ENCODE results near the gene DNAJB8. TPM values are rescaled to one million over a fixed set of nuclear protein-coding genes. Genes with fewer than 3 reads are reported as not detected.

The DNAJB8 gene
- total and polyA plus RNA-seq, 2 donors (not counting 1 experiment from before 2014, with no cell fraction given) = not detected

DNA sequence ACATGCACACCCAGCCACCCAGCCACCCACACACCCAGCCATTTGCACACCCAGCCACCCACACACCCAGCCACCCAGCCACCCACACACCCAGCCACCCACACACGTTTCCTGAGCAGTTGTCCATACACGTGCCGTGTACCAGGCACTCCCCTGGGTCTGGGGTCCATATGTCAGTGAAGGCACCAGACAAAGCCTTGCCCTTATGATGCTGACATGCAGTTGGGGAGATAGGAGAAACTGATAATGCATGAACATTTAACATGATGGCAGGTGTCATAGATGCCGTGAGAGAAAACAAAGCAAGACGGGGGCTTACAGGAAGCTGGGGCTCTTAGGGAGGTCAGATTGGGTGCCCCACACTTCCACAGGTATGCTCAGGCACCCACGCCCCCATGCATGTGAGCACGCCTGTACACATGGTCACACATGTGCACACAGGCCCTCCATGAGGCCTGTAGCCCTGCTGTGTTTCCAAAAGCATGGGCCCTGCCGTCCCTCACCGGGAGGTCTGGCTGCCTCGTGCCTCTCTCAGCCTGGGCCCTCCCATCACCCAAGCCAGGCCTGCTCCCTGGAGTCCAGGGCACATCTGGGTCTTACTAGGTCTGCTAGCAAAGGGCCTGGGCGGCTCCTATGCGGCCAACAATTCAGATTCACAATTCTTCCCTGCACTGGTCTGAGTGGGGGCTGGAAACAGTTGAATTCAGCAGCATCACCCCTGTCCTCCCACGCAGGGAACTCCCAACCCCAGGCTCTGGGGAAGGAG, 3.6 kb upstream of the DNAJB8 start:
- no peak overlapping the region for H3K4me3 ChIP-seq (replicated peaks in 1 of 4; ENCODE audit: control extremely low read depth in 1 of 4, insufficient read depth in 1 of 4, low read depth in 3 of 4, low read length in 4 of 4)
- no peak for TF ChIP-seq EZH2 (IDR thresholded peaks at IDR 0.05; ENCODE audit: low read length, missing control alignments)
- TF ChIP-seq, protein P1, sequence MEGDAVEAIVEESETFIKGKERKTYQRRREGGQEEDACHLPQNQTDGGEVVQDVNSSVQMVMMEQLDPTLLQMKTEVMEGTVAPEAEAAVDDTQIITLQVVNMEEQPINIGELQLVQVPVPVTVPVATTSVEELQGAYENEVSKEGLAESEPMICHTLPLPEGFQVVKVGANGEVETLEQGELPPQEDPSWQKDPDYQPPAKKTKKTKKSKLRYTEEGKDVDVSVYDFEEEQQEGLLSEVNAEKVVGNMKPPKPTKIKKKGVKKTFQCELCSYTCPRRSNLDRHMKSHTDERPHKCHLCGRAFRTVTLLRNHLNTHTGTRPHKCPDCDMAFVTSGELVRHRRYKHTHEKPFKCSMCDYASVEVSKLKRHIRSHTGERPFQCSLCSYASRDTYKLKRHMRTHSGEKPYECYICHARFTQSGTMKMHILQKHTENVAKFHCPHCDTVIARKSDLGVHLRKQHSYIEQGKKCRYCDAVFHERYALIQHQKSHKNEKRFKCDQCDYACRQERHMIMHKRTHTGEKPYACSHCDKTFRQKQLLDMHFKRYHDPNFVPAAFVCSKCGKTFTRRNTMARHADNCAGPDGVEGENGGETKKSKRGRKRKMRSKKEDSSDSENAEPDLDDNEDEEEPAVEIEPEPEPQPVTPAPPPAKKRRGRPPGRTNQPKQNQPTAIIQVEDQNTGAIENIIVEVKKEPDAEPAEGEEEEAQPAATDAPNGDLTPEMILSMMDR (conservative IDR thresholded peaks at IDR 0.05 in 1 of 2, IDR thresholded peaks at IDR 0.05 in 1 of 2; ENCODE audit: low read depth in 1 of 2, low read length in 2 of 2) = no peak
- H3K9me3 ChIP-seq (ENCODE audit: control insufficient read depth, insufficient read depth, low read depth, low read length) = no peaks in the 10 kb centered on the region
- no peaks in the 10 kb centered on the region for H3K4me1 ChIP-seq (ENCODE audit: control insufficient read depth, extremely low read depth, insufficient read depth, low read length)
- H3K27ac ChIP-seq (ENCODE audit: insufficient read depth, low read length) = no peak overlapping the region
- H3K9ac ChIP-seq (ENCODE audit: insufficient read depth, low read length) = no peak overlapping the region
- no peak for DNase-seq (ENCODE audit: low read depth in 2 of 2)
- no peaks in the 10 kb centered on the region for H3K36me3 ChIP-seq (ENCODE audit: control insufficient read depth, insufficient read depth, low read length)
- H3K79me2 ChIP-seq (ENCODE audit: control insufficient read depth, insufficient read depth, low read length) = no peaks in the 10 kb centered on the region
- H2AFZ ChIP-seq (ENCODE audit: low read length) = no peak overlapping the region
- H3K27me3 ChIP-seq (ENCODE audit: control insufficient read depth, insufficient read depth, low read length) = peaks cover 37% of the 10 kb centered on the region
- no peaks in the 10 kb centered on the region for H4K20me1 ChIP-seq (ENCODE audit: control insufficient read depth, extremely low read depth, insufficient read depth, low read length)
- no peak overlapping the region for H3K4me2 ChIP-seq (ENCODE audit: extremely low read depth, insufficient read depth, low read length)

DNA sequence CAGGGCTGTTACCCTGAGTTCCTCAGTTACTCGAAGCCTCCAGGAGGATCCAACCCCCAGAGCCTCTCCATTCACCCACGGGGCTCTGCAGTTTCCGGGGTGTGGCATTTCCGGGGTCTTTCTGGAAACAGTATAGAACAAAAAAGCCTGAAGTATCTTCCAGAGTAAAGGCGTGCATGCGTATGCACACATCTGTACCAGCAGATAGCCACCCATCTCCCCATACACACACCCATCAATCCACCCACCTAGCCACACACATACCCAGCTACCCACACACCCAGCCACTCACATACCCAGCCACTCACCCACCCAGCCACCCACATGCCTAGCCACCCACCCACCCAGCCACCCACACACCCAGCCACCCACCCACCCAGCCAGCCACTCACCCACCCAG, 2.9 kb upstream of the DNAJB8 start:
- H3K27me3 ChIP-seq (ENCODE audit: control insufficient read depth, insufficient read depth, low read length) = peaks cover 35% of the 10 kb centered on the region
- H3K36me3 ChIP-seq (ENCODE audit: control insufficient read depth, insufficient read depth, low read length) = no peaks in the 10 kb centered on the region
- DNase-seq (ENCODE audit: low read depth in 2 of 2) = no peak
- H3K4me1 ChIP-seq (ENCODE audit: control insufficient read depth, extremely low read depth, insufficient read depth, low read length) = no peaks in the 10 kb centered on the region
- no peaks in the 10 kb centered on the region for H4K20me1 ChIP-seq (ENCODE audit: control insufficient read depth, extremely low read depth, insufficient read depth, low read length)
- no peak overlapping the region for H3K27ac ChIP-seq (ENCODE audit: insufficient read depth, low read length)
- H3K4me2 ChIP-seq (ENCODE audit: extremely low read depth, insufficient read depth, low read length) = no peak overlapping the region
- H3K4me3 ChIP-seq (replicated peaks in 1 of 4; ENCODE audit: control extremely low read depth in 1 of 4, insufficient read depth in 1 of 4, low read depth in 3 of 4, low read length in 4 of 4) = no peak overlapping the region
- H3K9me3 ChIP-seq (ENCODE audit: control insufficient read depth, insufficient read depth, low read depth, low read length) = no peaks in the 10 kb centered on the region
- H3K79me2 ChIP-seq (ENCODE audit: control insufficient read depth, insufficient read depth, low read length) = no peaks in the 10 kb centered on the region
- no peak overlapping the region for H3K9ac ChIP-seq (ENCODE audit: insufficient read depth, low read length)
- TF ChIP-seq, protein P1 (conservative IDR thresholded peaks at IDR 0.05 in 1 of 2, IDR thresholded peaks at IDR 0.05 in 1 of 2; ENCODE audit: low read depth in 1 of 2, low read length in 2 of 2) = no peak
- no peak for TF ChIP-seq EZH2 (IDR thresholded peaks at IDR 0.05; ENCODE audit: low read length, missing control alignments)
- no peak overlapping the region for H2AFZ ChIP-seq (ENCODE audit: low read length)

DNA sequence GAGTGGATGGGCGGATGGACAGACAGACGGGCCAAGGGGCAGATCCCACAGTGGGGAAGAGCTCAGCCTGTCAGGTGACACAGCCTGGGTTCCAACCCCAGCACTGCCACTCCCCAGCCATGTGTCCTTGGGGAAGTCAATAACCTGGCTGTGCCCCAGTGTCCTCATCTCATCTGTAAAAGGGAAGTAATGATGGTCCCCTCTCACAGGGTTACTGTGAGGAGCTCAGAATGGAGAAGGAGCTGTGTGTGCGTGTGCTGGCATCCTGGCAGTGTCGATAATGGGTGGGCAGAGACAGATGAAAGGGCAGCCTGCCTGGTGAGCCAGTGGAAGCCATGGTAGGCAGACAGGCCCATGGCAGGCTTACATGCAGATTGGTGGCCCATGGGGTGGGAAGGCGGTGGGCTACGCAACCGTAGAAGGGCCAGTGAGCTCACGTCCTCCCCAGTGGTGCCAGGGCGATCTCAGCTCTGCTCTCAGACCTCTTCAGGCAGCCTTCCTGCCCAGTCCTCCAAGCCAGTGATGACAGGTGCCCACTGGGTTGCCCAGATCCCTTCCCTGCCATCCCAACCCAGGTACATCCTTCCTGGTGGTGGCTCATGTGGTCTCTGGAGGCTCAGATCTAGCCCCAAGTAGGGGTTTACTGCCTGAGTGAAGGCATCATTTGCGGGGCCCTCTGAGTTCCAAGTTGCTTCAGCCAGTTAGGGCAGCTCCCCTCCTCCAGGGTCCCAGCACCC, 2.3 kb upstream of the DNAJB8 start:
- Histone ChIP-seq H3K27ac (ENCODE audit: insufficient read depth, low read length) (no peak overlapping the region), H2AFZ (ENCODE audit: low read length) (no peak overlapping the region), H3K9ac (ENCODE audit: insufficient read depth, low read length) (no peak overlapping the region), H3K4me1 (ENCODE audit: control insufficient read depth, extremely low read depth, insufficient read depth, low read length) (no peaks in the 10 kb centered on the region), H3K9me3 (ENCODE audit: control insufficient read depth, insufficient read depth, low read depth, low read length) (no peaks in the 10 kb centered on the region), H3K79me2 (ENCODE audit: control insufficient read depth, insufficient read depth, low read length) (no peaks in the 10 kb centered on the region), H3K27me3 (ENCODE audit: control insufficient read depth, insufficient read depth, low read length) (peaks cover 30% of the 10 kb centered on the region), H3K4me2 (ENCODE audit: extremely low read depth, insufficient read depth, low read length) (no peak overlapping the region), H3K36me3 (ENCODE audit: control insufficient read depth, insufficient read depth, low read length) (no peaks in the 10 kb centered on the region), H3K4me3 (replicated peaks in 1 of 4; ENCODE audit: control extremely low read depth in 1 of 4, insufficient read depth in 1 of 4, low read depth in 3 of 4, low read length in 4 of 4) (no peak overlapping the region), H4K20me1 (ENCODE audit: control insufficient read depth, extremely low read depth, insufficient read depth, low read length) (no peaks in the 10 kb centered on the region)
- TF ChIP-seq EZH2 (IDR thresholded peaks at IDR 0.05; ENCODE audit: low read length, missing control alignments) = no peak
- no peak for DNase-seq (ENCODE audit: low read depth in 2 of 2)

Data from fibroblast of lung (primary cell).